Dermis blood vessel endothelial cell (primary cell): ENCODE data around the gene TRIM41. TPM values are rescaled to one million over a fixed set of nuclear protein-coding genes. Genes with fewer than 3 reads are reported as not detected.
A peak's percentile ranks its signal among the peaks of the same experiment; 100 is the strongest.
"Not testable (repeated sequence)": the region's sequence is repeated elsewhere in the genome, so short reads cannot be mapped to it uniquely, and the experiment has no call there.

Source experiments
- DNase-seq: peaks from one replicate; pipeline ENCODE4 v3.0.0; 2010
- total RNA-seq: library from RNA; depleted of rRNA; stranded (reverse); fragments of >200 nt; gene quantifications from 2 replicates; pipeline ENCODE4 v1.2.3, GENCODE V29; 2014

TRIM41 gene
- total RNA-seq, 1 donor from 2014 or later, result 9.2 TPM

DNA sequence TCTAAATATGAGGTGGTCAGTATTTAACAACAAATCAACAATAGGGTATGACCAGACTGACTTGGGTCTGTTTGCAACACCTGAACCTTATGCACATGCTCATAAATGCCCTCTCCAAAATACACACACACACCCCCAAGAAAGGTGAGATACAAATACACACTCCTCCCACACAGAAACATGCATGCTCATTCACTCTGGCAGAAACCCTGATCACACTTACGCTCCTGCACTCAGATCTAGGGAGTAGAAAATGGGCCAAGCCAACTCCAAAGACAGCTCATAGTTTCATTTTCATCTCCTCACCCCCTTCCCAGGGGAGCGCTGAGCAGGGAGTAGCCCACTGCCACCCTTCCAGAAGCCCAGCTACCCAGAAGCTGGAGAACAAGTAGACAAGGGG is 29.4 kb upstream of the TRIM41 start:
- no peak for DNase-seq

DNA sequence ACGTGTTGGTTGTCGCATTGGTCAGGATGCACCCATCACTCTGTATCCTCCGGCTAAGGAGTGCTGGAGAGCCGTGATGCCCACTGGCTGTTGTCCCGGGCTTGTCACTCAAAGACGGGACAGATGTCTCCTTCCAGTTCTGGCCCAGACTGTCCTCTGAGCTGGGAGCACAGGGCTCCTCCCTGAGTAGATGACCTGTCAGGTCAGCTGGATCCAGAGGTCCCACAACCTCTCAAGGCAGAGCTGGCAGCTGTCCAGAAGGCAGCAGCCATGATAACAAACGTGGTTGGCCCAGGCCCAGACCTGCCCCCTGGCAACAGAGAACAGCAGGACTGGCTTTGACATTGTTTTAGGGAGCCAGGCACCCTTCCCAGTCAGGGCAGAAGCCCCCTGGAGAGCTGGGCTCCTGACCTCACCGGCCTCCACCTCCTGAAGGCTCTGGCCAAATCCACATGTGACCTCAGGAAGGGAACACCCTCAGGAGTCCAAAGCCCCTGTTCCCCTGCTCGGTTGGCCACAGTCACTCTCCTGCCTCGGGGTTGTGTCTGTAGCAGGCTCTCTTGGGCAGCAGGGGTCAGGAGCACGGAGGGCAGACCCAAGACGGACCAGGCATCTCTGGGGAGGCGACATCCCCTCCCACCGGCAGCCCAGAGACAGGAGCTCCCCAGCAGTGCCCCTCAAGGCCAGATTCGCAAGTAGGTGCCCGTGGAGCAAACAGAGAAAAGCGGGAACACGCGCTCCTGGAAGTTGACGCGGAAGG is 28.4 kb upstream of the TRIM41 start:
- DNase-seq, result peak; percentile 13

DNA sequence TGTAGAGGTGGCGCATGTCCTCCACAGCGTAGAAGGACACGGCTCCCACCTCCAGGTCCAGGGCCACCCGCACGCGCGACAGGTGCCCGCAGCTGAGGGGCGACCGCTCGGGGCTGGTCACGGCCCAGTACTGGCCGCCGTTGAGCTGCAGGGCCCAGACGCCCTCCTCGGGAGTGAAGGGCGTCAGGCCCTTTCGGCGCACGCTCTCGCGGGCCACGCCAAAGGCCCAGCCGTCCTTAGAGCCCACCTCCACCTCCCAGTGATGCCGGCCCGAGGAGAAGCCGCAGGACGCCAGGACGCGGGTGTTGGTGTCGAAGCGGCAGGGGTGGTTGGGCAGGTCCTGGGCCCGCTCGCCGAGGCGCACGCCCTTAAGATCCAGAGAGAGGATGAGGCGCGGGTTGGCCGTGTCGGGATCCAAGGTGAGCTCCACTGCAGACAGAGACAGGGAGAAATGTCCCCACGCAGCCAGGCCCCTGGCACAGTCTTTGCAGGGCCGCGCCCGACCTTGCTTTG is 27.8 kb upstream of the TRIM41 start:
- no peak for DNase-seq

DNA sequence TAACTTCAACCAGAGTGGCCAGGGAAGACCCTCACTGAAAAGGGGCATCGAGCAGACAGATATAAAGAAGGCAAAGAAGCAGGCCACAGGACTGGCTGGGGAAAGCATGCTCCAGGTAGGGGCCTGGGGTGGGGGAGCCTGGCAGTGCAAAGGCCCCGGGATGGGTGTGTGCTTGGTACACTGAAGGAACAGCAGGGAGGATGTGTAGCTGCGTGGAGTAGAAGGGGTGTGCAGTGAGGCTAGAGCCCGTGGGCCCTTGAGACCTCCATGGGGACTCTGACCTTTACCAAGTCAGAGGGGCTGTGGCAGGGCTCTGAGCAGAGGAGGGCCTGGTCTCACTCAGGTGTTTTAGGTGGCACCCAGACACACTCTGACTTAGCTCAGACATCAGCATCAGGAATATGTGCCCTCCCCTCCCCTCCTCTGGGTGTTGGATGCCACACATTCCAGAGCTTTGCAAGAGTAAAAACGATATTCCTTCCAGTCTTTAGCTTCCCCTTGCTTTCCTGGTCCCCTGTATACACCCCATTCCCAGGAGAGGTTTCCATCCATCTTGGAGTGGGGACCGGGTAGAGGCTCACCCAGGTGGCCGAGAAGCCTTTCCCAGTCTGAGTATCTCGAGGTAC is 25.6 kb upstream of the TRIM41 start:
- DNase-seq, result no peak

DNA sequence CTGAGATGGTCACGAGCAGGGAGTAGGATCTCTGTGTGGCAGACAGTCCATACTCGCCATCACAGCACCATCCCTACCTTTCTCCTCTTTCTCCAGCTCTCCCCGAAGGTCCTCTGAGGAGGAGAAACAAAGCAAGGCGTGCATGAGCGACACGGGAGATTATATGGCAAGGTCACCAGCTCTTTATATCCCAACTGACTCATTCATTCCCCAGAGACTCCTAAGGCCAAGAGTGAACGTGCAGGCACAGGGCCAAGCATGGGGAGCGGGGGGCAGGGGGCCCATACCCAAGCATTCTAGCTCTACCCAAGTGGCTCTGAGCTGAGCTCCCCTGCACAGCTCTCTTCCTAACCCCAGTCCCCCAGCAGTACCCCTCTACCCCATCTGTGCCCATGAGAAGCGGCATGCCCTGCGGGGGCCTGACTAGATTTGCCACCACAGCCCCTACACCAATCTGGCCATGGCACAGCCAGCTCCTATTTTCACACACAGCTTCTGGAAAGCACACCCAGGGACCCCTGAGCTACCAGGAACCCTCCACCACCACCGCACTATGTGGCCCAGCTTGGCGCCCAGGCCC is 24.9 kb upstream of the TRIM41 start:
- no peak for DNase-seq

DNA sequence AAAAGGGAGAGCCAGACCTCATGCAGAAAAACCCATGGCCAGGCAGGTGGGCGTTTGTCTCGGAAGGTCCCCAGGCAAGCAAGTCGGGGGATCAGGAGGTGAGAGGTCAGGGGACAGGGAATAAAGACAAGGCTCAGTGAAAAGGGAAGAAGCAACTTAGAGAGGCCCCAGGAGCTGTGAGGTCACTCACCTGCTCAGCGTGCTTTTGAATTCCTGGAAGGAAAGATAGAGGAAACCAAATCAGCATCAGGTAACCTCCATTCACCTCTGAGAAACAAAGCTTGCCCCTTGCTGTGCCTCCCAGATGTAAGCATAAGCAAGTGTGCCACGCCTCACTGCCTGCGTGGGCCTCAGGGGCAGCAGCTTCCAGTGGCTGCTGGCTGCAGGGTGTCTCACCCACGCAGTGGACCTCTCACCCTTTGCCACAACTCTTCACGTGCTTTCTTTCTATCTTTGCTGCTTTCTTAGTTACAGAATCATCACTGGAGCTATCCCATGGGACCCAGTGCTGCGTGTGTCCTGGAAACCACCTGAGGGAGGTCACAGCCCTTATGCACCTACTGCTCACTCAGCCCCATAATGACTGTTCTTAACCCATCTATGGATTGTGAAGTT is 24.1 kb upstream of the TRIM41 start:
- no peak for DNase-seq

DNA sequence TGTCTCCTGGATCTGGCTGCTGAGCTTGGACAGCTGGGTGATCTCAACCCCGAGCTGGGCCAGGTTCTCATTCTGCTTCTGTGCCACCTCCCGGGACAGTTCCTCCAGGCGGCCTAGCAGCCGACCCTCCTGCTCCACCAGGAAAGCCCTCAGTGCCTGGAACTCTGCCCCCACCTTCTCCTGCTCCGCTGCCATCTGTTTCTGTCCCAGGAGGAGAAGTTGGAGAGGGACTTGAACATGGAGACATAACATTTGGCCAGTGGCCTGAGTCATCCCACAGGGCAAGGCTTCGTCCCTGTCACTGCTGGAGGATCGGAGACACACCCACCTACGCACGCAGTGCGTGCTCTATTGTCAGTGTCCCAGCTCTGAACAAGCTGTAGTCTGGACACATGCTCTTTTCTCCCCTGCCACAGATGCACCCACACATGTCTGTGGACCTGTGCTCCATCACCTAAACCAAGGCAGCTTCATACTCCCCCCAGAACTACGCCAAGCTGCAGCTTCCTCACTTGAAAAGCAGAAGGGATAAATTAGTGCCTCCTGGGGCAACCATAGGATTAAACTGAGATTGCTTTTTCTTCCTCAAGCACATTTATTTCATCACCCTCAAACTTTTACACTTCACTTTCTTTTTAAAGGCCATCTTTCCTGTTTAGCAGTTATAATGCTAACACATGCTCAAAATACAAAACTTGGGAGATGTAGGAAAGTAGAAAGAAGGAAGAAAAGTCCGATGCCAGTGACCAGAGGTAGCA is 23.0 kb upstream of the TRIM41 start:
- DNase-seq, result no peak

DNA sequence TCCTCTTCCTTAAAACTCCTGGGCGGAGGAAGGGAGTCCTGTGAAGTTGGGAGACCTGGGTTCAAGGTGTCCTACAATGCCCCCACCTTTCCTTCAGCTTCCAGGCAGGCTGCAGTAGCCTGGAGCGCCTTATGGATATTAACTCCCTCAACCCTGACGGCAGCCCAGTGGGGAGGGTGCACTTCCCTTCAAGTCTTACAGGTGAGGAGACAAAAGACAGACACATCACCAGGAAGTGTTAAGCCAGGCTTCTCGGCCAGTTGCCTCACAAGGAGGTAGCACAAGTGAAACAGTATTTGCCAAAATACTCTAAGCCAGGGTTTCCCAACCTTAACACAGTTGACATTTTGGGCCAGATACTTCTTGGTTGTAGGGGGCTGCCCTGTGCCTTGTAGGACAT is 22.3 kb upstream of the TRIM41 start:
- no peak for DNase-seq

DNA sequence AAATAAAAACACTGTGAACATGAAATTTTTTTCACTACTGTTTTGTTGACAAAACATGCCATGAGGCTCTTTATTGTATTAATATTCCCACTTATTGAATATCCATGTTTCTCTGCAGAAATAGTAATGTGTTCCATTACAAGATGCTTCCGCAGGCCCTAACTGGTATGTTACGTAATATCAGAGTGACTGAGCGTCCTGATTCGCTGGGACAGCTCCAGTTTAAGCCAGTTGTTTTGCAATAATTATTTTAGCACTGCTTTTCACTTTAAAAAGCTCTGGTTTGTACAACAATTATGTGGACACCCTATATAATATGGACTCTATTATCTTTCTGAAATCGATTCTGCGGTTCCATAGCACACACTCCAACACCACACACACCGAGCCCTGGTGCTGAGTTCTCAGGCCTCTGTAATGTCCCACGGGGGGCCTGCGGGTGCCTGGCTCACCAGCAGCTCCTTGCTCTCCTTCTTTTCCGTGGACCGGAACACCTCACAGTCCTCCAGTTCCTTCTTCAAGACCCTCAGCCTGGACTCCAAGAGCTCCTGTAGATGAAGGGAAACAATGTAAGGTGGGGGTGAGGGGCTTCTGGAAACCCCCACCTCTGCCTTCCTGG is 19.9 kb upstream of the TRIM41 start:
- DNase-seq, result no peak

DNA sequence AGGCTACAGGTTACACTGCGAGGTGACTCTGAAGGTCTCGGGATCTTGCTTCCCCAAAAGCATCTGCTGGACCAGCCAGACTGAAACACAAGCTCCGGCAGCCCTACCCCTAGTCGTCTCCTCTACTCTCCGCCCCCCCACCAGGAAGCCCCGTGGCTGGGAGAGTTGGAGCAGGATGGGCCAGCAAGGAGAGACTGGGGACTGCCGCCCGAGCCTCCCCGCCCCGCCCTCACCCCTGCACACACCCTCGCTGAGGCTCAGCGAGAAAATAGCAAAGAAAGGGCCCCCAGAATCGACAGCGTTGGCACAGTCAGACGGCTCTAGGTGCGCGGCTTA is 19.3 kb upstream of the TRIM41 start:
- DNase-seq, result no peak

DNA sequence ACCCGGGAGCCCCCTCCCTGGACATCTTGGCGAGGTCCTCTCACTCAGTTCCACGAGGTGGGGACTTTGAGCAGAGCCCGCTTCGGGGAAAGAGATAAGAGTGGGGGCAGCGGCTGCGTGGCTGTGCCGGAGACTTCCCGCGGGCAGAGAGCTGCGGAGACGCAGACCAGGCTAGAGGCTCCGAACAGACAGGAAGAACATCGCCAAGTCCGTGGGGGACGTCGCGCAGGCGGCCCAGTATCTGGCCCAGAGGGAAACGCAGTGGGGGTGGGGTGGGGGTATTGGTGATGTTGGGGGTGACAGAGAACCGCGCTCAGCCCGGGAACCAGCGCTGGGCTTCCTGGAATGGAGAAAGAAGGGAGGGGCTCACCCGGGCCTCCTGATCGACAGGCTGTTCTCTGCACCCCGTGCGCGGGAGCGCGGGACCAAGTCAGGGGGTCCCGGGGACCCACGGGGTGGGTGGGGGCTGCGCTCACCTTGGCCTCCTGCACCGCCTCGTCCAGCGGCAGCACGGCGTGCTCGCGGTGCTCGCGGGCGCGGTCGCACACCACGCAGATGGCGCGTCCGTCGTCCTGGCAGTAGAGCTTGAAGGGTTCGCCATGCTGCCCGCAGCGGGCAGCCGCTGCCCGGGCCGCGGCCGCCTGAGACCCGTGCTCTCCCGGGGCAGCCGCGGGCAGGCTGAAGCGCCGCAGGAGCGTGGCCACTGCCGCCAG is 18.8 kb upstream of the TRIM41 start:
- DNase-seq, result peak; percentile 59

DNA sequence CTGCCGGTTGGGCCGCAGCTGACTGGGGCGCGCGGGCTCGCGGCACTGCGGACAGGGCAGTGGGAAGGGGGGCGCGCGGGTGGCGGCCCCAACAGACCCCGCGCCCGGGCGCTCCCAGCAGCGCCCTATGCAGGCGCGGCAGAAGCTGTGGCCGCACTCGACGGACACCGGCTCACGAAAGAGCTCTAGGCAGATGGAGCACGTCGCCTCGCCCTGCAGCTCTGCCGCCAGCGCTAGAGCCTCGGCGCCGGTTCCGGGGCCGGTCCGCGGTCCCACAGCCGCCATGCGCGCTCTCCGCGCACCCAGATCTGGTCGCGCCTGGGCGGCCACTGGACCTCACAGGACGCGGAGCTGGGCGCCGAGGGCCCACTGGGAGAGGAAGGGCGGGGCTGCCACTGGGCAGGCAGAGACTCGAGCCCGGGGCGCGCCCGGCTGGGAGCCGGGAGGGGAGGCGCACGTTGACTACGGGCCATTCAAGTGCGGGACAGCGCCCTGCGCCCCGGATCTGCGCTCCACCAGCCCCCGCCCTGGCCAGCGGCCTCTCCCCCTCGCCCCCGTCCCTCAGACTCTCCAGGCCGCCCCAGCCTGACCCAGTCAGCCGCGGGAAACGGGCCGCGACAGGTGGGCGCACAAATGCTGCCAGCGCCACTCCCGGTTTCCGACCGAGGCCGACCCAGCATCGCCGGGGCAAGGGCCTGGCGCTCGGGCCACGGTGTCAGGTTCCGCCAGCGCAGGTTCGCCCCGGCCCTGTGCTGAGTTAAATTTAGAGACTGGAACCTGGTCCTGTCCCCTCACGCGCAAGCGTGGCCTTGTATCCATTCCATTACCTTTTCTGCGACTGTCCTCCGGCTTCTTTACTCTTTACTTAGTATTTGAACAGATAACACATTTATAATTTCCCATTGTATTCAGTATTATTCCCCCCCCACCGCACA is 18.0 kb upstream of the TRIM41 start, which contains the start of gene TRIM7:
TRIM7 (minus strand) TSS at position 371 of the 935 bp plus-strand sequence; CDS start at position 285, 86 bp downstream.
- peak; percentile 36 for DNase-seq

DNA sequence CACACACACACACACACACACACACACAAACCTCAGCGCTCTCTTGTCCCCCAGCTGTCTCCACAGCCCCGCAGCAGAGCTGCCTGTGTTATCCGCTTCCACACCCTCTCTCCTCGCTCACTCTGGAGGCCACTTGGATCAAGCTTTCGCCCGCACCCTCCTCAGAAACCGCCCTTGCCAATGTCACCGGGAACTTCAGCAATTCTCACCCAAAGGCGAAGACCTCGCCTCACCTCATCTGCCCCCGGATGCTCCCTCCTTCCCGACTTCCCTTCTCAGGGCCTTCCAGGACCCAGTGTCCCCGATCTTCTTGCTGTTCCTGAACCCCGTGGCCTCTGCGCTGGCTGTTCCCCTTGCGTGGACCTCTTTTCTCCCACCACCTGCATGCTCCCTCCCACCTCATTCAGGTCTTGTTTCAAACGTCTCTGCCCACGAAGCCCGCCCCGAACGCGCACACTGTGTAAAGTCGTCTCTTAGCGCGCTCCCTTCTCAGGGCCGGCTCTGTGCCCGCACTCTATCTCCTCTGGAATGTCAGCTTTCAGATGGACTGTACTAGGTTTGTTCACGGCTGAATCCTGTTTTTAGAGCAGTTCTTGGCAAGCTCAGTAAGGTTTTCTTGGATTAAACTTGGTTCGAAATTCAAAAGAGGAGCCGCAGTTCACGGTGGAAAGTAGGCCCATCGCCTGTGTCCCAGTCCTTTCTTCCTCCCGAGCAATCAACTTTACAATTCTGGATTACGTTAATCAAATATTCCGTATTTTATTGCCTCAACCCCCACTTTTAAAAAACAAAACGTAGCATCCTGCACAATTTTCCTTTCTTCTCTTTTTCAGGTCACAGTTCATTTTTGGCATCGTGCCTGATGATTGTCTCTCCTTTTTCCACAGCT is 17.1 kb upstream of the TRIM41 start:
- DNase-seq, result peak; percentile 34

DNA sequence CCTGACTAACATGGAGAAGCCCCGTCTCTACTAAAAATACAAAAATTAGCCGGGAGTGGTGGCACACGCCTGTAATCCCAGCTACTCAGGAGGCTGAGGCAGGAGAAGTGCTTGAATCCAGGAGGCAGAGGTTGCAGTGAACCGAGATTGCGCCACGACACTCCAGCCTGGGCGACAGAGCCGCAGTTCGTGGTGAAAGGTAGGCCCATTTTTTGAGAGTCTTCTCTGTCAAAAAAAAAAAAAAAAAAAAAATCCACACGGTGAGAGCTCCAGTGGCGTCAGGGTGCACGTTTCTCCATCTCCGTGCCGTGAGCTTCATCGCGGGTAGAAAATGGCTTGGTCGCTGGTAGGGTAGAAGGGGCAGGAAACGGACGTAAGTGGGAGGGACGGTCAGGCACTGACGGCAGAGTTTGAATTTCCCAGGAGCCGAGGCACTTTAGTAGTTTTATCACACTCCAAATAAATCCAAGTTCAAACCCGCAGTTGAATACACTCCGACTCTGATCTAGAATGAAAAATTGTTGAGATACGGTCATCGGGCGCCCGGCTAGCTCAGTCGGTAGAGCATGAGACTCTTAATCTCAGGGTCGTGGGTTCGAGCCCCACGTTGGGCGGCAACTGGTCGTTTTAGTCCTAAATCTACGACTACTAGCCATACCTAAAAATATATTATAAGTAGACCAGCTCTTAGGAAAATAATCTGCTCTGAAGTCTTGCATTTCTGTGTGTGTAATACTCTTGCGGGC is 15.7 kb upstream of the TRIM41 start:
- DNase-seq, result peak; percentile 90

DNA sequence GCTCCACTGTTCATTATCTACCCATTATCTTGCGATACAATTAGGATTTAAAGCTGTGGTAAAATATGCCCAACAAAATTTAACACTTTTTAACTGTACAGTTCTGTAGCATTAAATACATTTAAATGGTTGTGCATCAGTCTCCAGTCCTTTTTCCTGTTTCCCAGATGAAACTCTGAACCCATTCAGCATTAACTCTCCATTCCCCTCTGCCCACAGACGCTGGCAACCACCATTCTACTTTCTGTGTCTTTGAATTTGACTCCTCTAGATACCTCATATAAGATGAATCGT is 15.2 kb upstream of the TRIM41 start:
- no peak for DNase-seq

DNA sequence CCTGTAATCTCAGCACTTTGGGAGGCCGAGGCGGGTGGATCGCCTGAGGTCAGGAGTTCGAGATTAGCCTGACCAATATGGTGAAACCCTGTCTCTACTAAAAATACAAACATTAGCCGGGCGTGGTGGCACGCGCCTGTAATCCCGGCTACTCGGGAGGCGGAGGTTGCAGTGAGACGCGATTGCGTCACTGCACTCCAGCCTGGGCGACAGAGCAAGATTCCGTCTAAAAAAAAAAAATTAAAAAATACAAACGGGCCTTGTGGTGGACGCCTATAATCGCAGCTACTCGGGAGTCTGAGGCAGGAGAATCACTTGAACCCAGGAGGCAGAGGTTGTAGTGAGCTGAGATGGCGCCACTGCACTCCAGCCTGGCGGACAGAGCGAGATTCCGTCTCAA is 14.1 kb upstream of the TRIM41 start:
- not testable (repeated sequence) for DNase-seq

DNA sequence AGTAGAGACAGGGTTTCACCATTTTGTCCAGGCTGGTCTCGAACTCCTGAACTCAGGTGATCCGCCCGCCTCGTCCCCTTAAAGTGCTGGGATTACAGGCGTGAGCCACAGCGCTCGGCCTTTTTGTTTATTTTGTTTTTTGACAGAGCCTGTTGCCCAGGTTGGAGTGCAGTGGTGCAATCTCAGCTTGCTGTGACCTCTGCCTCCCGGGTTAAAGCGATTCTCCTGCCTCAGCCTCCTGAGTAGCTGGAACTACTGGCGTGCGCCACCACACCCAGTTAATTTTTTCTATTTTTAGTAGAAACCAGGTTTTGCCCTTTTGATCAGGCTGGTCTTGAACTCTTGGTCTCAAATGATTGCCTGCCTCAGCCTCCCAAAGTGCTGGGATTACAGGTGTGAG is 12.9 kb upstream of the TRIM41 start:
- not testable (repeated sequence) for DNase-seq

DNA sequence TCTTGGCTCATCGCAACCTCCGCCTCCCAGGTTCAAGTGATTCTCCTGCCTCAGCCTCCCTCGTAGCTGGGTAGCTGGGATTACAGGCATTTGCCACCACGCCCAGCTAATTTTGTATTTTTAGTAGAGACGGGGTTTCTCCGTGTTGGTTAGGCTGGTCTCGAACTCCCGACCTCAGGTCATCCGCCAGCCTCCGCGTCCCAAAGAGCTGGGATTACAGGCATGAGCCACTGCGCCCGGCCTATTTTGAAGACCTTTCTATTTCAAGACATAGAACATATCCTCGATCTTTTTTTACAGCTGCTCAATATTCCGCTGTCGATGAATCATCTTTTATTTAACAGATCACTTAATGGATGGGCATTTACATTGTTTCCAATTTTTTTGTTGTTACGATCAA is 12.4 kb upstream of the TRIM41 start:
- not testable (repeated sequence) for DNase-seq

DNA sequence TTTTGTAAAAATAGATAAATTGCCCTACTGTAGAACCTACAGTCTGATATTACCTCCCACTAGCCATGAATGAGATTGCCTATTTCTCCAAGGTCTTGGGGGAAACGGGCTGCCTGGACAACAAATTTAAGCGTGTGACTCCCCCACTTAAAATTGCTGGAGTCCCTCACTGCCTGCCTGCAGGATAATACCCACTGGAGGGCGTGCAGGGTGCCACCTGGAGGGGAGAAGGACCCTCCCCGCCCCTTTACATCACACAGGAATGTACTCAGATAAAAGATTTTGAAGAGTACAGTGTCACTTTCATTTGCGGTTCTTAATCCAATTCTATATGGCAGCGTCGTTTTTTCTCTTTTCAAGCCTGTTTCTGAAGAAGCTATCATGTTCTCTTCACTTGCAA is 11.9 kb upstream of the TRIM41 start:
- DNase-seq, result no peak
